NT2/D1 (cell line): ENCODE data around the gene IL17RE.
A peak's percentile ranks its signal among the peaks of the same experiment; 100 is the strongest.

Experiments used
- DNase-seq: peaks from one replicate; pipeline ENCODE4 v3.0.0-alpha.2; 2011; ENCODE audit warnings: low read depth, low spot score
- H3K27me3 ChIP-seq: 2 replicates; pipeline ENCODE4 v1.6.0; 2011; ENCODE audit warnings: mild to moderate bottlenecking; ENCODE audit not compliant: insufficient read length, insufficient read depth
- H3K36me3 ChIP-seq: 2 replicates; pipeline ENCODE4 v1.6.1; 2011; ENCODE audit warnings: mild to moderate bottlenecking, low read length, mixed read lengths; ENCODE audit not compliant: insufficient read depth, insufficient read length
- H3K4me1 ChIP-seq: 2 replicates; pipeline ENCODE4 v1.5.1; 2011; ENCODE audit not compliant: insufficient read depth, insufficient read length
- H3K4me3 ChIP-seq: 2 replicates; pipeline ENCODE4 v1.5.1; 2011; ENCODE audit warnings: low read depth; ENCODE audit not compliant: insufficient read length
- H3K9ac ChIP-seq: 2 replicates; pipeline ENCODE4 v1.6.0; 2011; ENCODE audit warnings: low read depth; ENCODE audit not compliant: insufficient read length
- H3K9me3 ChIP-seq: 2 replicates; pipeline ENCODE4 v1.5.1; 2011; ENCODE audit warnings: mild to moderate bottlenecking, low read length; ENCODE audit not compliant: insufficient read depth
- SUZ12 ChIP-seq: IDR thresholded peaks from 2 replicates; pipeline ENCODE4 v1.6.1; 2011; ENCODE audit not compliant: insufficient read length, insufficient read depth; ENCODE audit errors: extremely low read depth
- YY1 ChIP-seq: IDR thresholded peaks from 2 replicates; pipeline ENCODE4 v1.6.1; 2011; ENCODE audit not compliant: insufficient read length, insufficient read depth
- ZNF274 ChIP-seq: IDR thresholded peaks from 2 replicates; pipeline ENCODE4 v1.6.1; 2011; ENCODE audit warnings: mild to moderate bottlenecking, low read depth, low read length

Gene IL17RE

DNA sequence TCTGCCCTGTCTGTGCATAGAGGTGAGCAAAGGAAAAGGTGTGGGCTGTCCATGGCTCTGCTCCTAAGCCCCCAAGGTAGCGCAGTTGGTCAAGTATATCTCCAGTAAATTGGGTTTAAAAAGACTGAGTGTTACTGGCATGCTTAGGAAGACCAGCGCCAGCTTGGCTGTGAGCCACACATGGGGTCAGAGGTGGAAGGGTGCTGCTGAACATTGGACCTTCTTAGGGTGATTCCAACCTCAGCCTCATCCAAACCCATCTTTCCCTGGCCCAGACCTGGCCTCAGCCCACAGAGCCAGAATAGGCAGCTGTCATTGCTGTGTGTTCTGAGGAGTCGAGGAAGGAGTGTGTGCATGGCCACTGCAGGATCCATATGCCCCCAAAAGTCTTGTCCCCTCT is 5.6 kb downstream of the IL17RE start:
- H3K9ac ChIP-seq = no peak overlapping the region
- H3K4me3 ChIP-seq = no peak overlapping the region
- no peaks in the 10 kb centered on the region for H3K36me3 ChIP-seq
- peaks cover 7% of the 10 kb centered on the region; the same call in 1 of the 2 replicates for H3K9me3 ChIP-seq
- H3K4me1 ChIP-seq = peaks cover 2% of the 10 kb centered on the region
- H3K27me3 ChIP-seq = no peaks in the 10 kb centered on the region
- no peak for TF ChIP-seq YY1
- TF ChIP-seq SUZ12 = no peak
- no peak for TF ChIP-seq ZNF274
- DNase-seq = no peak

DNA sequence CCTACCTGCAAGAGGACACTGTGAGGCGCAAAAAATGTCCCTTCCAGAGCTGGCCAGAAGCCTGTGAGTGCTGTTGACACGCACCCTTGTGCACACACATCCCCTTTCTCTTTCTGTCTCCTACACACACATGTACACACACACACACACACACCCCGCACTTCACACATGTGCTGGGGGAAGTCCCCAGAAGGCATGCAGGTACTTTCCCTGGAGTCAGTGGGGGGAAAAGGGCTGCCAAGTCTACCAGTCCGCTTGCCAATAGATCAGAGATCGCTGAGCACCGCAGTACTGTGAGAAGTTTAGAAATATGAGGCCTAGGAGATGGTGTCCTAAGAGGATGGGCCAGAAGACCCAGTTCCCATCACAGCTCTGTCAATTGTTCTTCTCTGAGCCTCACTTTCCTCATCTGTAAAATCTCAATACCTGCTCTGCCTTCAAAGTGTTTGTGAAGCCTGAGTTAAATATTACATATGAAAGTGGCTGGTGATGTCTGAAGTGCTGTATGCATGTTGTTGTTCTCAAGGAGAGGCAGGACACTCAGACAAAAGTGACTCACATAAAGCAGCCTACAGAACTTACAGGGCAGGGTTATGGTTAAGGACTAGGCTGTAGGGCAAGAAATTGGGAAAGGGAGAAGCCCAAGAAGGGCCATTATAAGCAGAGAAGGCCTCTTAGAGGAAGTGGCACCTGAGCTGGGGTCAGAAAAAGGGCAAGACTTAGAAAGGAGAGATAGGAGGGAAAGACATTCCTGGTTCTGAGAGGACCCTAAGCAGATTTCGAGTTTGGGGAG is 6.8 kb downstream of the IL17RE start:
- DNase-seq = no peak
- H3K27me3 ChIP-seq = peaks cover 2% of the 10 kb centered on the region
- TF ChIP-seq SUZ12 (no peak), ZNF274 (no peak), YY1 (no peak)
- no peak overlapping the region for H3K4me3 ChIP-seq
- peaks cover 7% of the 10 kb centered on the region; the same call in 1 of the 2 replicates for H3K9me3 ChIP-seq
- H3K4me1 ChIP-seq = peaks cover 5% of the 10 kb centered on the region
- no peaks in the 10 kb centered on the region for H3K36me3 ChIP-seq
- no peak overlapping the region for H3K9ac ChIP-seq

DNA sequence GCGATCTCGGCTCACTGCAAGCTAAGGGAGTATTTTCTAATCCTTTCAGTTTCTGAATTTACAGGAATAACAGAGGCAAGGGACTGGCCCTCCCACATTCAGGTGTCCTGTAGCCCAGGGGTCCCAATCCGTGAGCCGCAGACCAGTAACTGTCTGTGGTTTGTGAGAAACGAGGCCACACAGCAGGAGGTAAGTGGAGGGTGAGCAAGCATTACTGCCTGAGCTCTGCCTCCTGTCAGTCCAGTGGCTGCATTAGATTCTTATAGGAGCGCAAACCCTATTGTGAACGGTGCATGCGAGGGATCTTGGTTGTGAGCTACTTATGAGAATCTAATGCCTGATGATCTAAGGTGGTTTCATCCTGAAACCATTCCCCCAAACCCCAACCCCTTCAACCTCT is 9.2 kb downstream of the IL17RE start:
- Histone ChIP-seq H3K4me1 (peaks cover 16% of the 10 kb centered on the region), H3K9ac (no peak overlapping the region), H3K36me3 (no peaks in the 10 kb centered on the region), H3K4me3 (no peak overlapping the region), H3K27me3 (peaks cover 11% of the 10 kb centered on the region), H3K9me3 (peaks cover 7% of the 10 kb centered on the region; the same call in 1 of the 2 replicates)
- TF ChIP-seq SUZ12 = no peak
- TF ChIP-seq ZNF274 = no peak
- TF ChIP-seq YY1 = no peak
- DNase-seq = no peak

DNA sequence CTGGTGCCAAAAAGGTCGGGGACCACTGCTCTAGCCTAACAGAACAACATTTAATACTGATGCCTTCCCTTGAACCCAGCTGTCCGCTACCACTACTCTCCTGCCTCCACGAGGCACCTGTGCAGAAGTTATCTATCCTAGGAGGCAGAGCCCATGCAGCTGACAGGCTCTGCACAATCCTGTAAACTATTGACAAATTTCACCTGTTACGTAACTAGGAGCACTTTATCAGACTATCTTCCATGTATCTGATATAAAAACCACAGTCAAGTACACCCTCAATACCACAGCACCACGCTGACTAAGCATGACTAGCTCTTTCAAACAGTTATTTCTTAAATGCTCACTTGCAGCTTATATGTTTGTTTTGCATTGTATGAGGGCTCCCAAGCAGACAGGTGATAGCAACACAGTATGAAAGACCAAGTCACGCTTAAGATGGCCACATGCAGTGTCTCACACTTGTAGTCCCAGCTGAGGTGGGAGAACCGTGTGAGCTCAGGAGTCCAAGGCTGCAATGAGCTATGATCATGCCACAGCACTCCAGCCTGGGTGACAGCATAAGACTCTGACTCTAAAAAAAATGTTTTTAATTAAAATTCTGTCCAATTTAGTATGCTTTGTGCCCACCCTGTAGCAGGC is 9.8 kb downstream of the IL17RE start:
- no peak for DNase-seq
- Histone ChIP-seq H3K9ac (no peak overlapping the region), H3K4me3 (no peak overlapping the region), H3K27me3 (peaks cover 11% of the 10 kb centered on the region), H3K9me3 (peaks cover 7% of the 10 kb centered on the region; the same call in 1 of the 2 replicates), H3K36me3 (no peaks in the 10 kb centered on the region), H3K4me1 (peaks cover 16% of the 10 kb centered on the region)
- TF ChIP-seq SUZ12 (no peak), ZNF274 (no peak), YY1 (no peak)

DNA sequence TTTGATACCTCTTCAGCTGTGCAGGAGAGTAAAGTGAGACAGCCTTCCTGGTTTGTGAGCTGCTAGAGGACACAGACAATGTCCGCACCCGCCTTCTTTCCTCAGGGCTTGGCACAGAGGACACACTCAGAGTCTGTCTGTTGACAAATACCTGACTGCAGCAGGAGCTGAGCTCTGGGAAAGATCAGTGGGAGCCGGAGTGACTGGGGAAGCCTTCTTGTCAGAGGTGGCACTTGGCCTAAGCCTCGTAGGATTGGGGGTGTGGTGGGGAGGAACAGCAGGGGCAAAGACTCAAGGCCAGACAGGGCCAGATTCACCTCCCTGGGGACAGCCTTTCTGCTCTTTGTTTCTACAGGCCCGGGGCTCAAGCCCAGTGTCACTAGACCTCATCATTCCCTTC is 11.0 kb downstream of the IL17RE start:
- TF ChIP-seq ZNF274 = no peak
- no peak for TF ChIP-seq YY1
- TF ChIP-seq SUZ12 = no peak
- H3K27me3 ChIP-seq = peaks cover 11% of the 10 kb centered on the region
- peaks cover 7% of the 10 kb centered on the region; the same call in 1 of the 2 replicates for H3K9me3 ChIP-seq
- DNase-seq = no peak
- H3K36me3 ChIP-seq = no peaks in the 10 kb centered on the region
- no peak overlapping the region for H3K4me3 ChIP-seq
- H3K9ac ChIP-seq = no peak overlapping the region
- H3K4me1 ChIP-seq = peaks cover 22% of the 10 kb centered on the region

DNA sequence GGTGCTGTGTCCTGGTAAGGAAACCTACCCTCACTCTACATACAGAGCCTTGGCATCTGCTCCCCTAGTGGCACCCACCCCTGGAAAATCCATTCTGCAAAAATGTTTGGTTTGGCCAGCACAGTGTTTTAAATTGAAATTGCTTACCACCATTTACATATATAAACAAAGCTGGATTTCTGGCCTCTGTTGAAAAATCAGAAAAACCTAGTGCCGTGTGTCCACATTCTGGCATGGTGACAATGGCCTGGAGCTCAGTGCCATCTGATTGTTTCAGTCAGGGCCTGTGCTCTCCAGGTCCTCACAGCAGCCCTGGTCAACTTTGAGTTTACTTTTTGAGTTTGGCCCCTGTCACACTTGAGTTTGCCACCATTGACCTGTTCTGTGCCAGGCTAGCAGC is 11.4 kb downstream of the IL17RE start:
- Histone ChIP-seq H3K9me3 (peaks cover 7% of the 10 kb centered on the region; the same call in 1 of the 2 replicates), H3K9ac (peak overlapping the region; percentile 66), H3K36me3 (no peaks in the 10 kb centered on the region), H3K4me1 (peaks cover 22% of the 10 kb centered on the region), H3K4me3 (no peak overlapping the region), H3K27me3 (peaks cover 11% of the 10 kb centered on the region)
- TF ChIP-seq YY1 = no peak
- no peak for TF ChIP-seq ZNF274
- no peak for TF ChIP-seq SUZ12
- no peak for DNase-seq

DNA sequence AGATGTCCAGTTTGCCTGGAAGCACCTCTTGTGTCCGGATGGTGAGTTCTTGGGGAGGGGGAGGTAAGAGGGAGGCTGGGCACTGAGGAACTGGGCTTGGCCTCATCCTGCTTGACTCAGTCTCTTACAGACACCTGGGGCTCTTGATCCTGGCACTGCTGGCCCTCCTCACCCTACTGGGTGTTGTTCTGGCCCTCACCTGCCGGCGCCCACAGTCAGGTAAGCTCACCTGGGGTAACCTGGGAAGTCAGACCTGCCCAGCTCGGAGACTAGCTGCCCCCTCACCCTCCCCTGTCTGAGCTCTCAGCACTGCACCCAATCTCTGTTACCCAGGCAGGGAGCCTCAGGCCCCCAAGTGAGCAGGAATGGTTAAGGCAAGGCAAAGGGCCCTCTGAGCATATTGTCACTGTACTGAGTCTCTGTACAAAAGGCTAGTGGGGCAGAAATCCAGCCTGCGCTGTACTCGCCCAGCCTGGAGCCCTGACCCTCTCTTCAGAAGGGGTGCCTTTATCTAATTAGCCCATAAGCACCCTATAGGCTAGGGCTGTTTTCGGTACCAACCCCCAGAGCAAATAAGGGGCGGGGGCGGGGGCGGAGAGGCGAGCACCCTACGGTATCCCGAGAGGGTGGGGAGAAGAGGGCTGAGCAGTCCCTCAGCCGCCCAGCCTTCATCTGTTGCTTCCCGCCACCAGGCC is 12.1 kb downstream of the IL17RE start:
- no peak for DNase-seq
- Histone ChIP-seq H3K9ac (peak overlapping the region; percentile 95), H3K27me3 (peaks cover 11% of the 10 kb centered on the region), H3K4me1 (peaks cover 22% of the 10 kb centered on the region), H3K36me3 (no peaks in the 10 kb centered on the region), H3K9me3 (peaks cover 7% of the 10 kb centered on the region; the same call in 1 of the 2 replicates), H3K4me3 (peak overlapping the region; percentile 81)
- TF ChIP-seq ZNF274 (no peak), YY1 (no peak), SUZ12 (no peak)
